ENCODE data around the gene CCNQ. TPM values are rescaled to one million over a fixed set of nuclear protein-coding genes. Genes with fewer than 3 reads are reported as not detected.

CCNQ gene
- total RNA-seq, 1 experiment from 2014 or later, result 33.9 TPM

DNA sequence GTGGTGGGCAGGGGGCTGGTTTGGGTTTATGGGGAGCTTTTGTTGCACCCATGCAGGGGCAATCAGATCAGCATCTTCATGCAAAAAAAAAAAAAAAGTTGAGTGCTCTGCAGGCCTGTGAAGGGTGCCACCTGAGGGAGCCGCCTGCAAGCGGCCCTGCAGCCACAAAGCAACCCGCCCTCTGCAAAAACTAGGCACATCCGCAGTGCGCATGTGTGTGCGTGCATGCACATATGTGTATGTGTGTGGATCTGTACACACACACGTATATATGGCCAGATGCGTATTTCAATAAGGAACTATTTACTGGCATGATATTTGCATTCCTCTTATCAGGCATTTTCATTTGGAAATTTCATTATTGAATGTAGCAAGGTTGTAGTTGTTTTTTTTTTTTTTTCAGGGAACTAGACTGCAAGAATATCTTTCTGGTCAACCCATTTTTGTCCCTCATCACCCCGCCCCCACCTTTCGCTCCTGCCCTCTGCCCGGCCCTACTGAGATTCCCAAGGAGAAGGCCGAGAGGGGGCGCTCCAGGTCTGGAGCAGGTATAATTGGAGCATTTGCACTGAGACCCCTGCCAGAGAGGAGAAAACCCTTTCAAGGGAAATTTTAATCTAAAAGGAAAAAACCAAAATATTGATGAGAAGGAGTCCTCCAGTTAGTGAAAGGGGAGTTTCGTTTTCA lies 18.1 kb downstream of the CCNQ start:
- POLR2A ChIA-PET (ENCODE audit: unreplicated experiment), result no interaction called here

DNA sequence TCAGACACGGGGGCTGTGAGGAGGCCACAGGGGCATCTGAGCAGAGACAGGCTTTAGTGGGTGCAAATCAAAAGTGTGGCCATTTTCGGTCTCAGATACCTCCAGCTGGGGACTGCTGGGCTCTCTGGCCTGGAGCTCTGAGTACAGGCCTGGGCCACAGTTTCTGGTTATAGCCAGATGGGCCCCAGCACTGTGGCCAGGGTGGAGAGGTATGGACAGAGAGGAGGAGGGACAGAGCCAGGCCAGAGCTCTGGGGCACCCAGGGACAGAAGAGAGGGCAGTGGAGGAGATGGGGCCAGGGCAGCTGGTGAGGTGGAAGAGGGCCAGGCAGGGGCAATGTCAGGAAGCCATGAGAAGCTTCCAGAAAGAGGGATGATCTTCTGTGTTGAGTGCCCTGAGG lies 20.1 kb downstream of the CCNQ start:
- Histone ChIP-seq H4K20me1 (ENCODE audit: insufficient read depth) (no peaks in the 10 kb centered on the region), H3K9me2 (ENCODE audit: insufficient read depth) (no peaks in the 10 kb centered on the region), H3K27ac (no peak overlapping the region), H3F3A (ENCODE audit: insufficient read depth, low read depth) (no peaks in the 10 kb centered on the region), H3K79me2 (ENCODE audit: low read depth) (no peaks in the 10 kb centered on the region), H3K27me3 (ENCODE audit: insufficient read depth, low read depth) (peaks cover 27% of the 10 kb centered on the region), H3K36me3 (ENCODE audit: low read depth) (no peaks in the 10 kb centered on the region), H3K9me3 (ENCODE audit: insufficient read depth, low read depth) (no peaks in the 10 kb centered on the region), H3K4me3 (no peak overlapping the region), H3K4me2 (no peak overlapping the region), H3K4me1 (replicated peaks; ENCODE audit: insufficient read depth) (no peaks in the 10 kb centered on the region), H2AFZ (no peak overlapping the region)
- CTCF ChIA-PET, result no interaction called here
- POLR2A ChIA-PET (ENCODE audit: unreplicated experiment), result no interaction called here
- no peak for DNase-seq
- no TSS peak for BruUV-seq (replicated peaks)
- TF ChIP-seq EZH2 (IDR thresholded peaks at IDR 0.05; ENCODE audit: low read depth), result no peak
- TF ChIP-seq, protein P1, sequence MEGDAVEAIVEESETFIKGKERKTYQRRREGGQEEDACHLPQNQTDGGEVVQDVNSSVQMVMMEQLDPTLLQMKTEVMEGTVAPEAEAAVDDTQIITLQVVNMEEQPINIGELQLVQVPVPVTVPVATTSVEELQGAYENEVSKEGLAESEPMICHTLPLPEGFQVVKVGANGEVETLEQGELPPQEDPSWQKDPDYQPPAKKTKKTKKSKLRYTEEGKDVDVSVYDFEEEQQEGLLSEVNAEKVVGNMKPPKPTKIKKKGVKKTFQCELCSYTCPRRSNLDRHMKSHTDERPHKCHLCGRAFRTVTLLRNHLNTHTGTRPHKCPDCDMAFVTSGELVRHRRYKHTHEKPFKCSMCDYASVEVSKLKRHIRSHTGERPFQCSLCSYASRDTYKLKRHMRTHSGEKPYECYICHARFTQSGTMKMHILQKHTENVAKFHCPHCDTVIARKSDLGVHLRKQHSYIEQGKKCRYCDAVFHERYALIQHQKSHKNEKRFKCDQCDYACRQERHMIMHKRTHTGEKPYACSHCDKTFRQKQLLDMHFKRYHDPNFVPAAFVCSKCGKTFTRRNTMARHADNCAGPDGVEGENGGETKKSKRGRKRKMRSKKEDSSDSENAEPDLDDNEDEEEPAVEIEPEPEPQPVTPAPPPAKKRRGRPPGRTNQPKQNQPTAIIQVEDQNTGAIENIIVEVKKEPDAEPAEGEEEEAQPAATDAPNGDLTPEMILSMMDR (conservative IDR thresholded peaks at IDR 0.05), result no peak
- intact Hi-C loops (cut with micrococcal nuclease; ENCODE audit: unreplicated experiment), result no loop called here

More for the DNA sequence above, 18.1 kb downstream of the CCNQ start:
- H3K9me2 ChIP-seq (ENCODE audit: insufficient read depth), result no peaks in the 10 kb centered on the region
- H2AFZ ChIP-seq, result no peak overlapping the region
- no peak overlapping the region for H3K27ac ChIP-seq
- H3K4me3 ChIP-seq, result no peak overlapping the region
- no peaks in the 10 kb centered on the region for H3F3A ChIP-seq (ENCODE audit: insufficient read depth, low read depth)
- H3K4me2 ChIP-seq, result no peak overlapping the region
- TF ChIP-seq EZH2 (IDR thresholded peaks at IDR 0.05; ENCODE audit: low read depth), result no peak
- TF ChIP-seq, protein P1 (conservative IDR thresholded peaks at IDR 0.05), result peak; percentile 40; the same call in 1 of the 2 replicates
- intact Hi-C loops (cut with micrococcal nuclease; ENCODE audit: unreplicated experiment), result no loop called here
- no TSS peak for BruUV-seq (replicated peaks)
- H3K9me3 ChIP-seq (ENCODE audit: insufficient read depth, low read depth), result no peaks in the 10 kb centered on the region
- H3K4me1 ChIP-seq (replicated peaks; ENCODE audit: insufficient read depth), result no peaks in the 10 kb centered on the region
- no peaks in the 10 kb centered on the region for H3K79me2 ChIP-seq (ENCODE audit: low read depth)
- H3K27me3 ChIP-seq (ENCODE audit: insufficient read depth, low read depth), result peaks cover 9% of the 10 kb centered on the region
- H4K20me1 ChIP-seq (ENCODE audit: insufficient read depth), result no peaks in the 10 kb centered on the region
- DNase-seq, result peak in 1 of 2 experiments; percentile 14
- H3K36me3 ChIP-seq (ENCODE audit: low read depth), result no peaks in the 10 kb centered on the region
- CTCF ChIA-PET, result no interaction called here

DNA sequence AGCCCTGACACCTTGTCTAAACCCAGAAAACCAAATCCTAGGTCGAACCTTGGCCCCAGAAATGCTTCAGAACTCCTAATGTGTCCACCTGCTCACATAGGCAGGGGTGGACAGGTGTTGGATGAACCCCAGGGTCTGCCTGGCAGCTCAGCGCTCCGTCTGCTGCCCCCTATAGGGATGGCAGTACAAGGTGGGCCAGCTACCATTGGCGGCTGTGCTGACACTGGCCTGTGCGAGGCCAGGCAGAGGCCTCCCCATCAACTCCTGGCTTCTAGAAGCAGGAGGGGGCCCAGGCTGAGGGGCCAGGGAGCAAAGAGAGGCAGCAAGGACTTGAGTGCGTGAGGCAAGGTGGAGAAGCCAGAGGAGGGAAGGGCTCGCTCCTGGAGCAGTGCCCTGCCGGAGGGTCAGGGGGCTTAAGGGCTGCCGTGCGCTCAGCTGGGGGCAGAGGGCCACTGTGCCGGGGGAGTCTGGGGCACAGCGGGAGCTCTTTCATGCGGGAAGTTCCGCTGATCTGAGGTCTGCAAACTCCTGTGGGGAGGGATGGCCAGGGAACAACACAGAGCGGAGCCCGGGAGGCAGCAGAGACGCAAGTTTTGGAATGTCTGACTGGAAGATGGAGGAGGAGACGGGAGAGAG lies 20.6 kb downstream of the CCNQ start:
- Histone ChIP-seq H3F3A (ENCODE audit: insufficient read depth, low read depth) (no peaks in the 10 kb centered on the region), H3K27me3 (ENCODE audit: insufficient read depth, low read depth) (peaks cover 32% of the 10 kb centered on the region), H4K20me1 (ENCODE audit: insufficient read depth) (no peaks in the 10 kb centered on the region), H3K27ac (no peak overlapping the region), H3K4me1 (replicated peaks; ENCODE audit: insufficient read depth) (no peaks in the 10 kb centered on the region), H3K4me2 (no peak overlapping the region), H3K4me3 (no peak overlapping the region), H3K9me3 (ENCODE audit: insufficient read depth, low read depth) (no peaks in the 10 kb centered on the region), H2AFZ (no peak overlapping the region), H3K9me2 (ENCODE audit: insufficient read depth) (no peaks in the 10 kb centered on the region), H3K79me2 (ENCODE audit: low read depth) (no peaks in the 10 kb centered on the region), H3K36me3 (ENCODE audit: low read depth) (no peaks in the 10 kb centered on the region)
- POLR2A ChIA-PET (ENCODE audit: unreplicated experiment), result no interaction called here
- intact Hi-C loops (cut with micrococcal nuclease; ENCODE audit: unreplicated experiment), result no loop called here
- BruUV-seq (replicated peaks), result no TSS peak
- CTCF ChIA-PET, result no interaction called here
- no peak for TF ChIP-seq EZH2 (IDR thresholded peaks at IDR 0.05; ENCODE audit: low read depth)
- TF ChIP-seq, protein P1 (conservative IDR thresholded peaks at IDR 0.05), result no peak
- no peak for DNase-seq
